GM13977 (cell line): ENCODE data around the gene BCKDHA.
A peak's percentile ranks its signal among the peaks of the same experiment; 100 is the strongest.

Source experiments
- DNase-seq: peaks from one replicate; pipeline ENCODE4 v3.0.0; 2012; ENCODE audit warnings: low spot score
- in situ Hi-C: fragments of 300-500 bp; cut with MboI; formaldehyde crosslinking; loops from one replicate; pipeline ENCODE4 v1.12.0; 2022; ENCODE audit warnings: low sequenced_read_pairs, low pct_unique_long_range_greater_than_20kb, mixed read lengths, inconsistent platforms; ENCODE audit not compliant: unreplicated experiment
- TF ChIP-seq, protein P1 (sequence below): IDR thresholded peaks from 2 replicates; pipeline ENCODE4 v1.5.1; 2012; ENCODE audit warnings: mild to moderate bottlenecking, control low read depth; ENCODE audit not compliant: insufficient read depth; ENCODE audit errors: extremely low read depth, missing control alignments

BCKDHA gene

GRCh38 chr19:41445575-41445974 is 48.0 kb downstream of the BCKDHA start:
- no peak for DNase-seq
- TF ChIP-seq, protein P1, sequence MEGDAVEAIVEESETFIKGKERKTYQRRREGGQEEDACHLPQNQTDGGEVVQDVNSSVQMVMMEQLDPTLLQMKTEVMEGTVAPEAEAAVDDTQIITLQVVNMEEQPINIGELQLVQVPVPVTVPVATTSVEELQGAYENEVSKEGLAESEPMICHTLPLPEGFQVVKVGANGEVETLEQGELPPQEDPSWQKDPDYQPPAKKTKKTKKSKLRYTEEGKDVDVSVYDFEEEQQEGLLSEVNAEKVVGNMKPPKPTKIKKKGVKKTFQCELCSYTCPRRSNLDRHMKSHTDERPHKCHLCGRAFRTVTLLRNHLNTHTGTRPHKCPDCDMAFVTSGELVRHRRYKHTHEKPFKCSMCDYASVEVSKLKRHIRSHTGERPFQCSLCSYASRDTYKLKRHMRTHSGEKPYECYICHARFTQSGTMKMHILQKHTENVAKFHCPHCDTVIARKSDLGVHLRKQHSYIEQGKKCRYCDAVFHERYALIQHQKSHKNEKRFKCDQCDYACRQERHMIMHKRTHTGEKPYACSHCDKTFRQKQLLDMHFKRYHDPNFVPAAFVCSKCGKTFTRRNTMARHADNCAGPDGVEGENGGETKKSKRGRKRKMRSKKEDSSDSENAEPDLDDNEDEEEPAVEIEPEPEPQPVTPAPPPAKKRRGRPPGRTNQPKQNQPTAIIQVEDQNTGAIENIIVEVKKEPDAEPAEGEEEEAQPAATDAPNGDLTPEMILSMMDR = no peak
- in situ Hi-C loops = loop anchor here (10.0 kb wide), 1 partner anchor 129 kb away; the partner anchor contains the start of gene CEACAM21

GRCh38 chr19:41447732-41448332 is 50.2 kb downstream of the BCKDHA start:
- no peak for DNase-seq
- TF ChIP-seq, protein P1 = no peak
- in situ Hi-C loops = loop anchor here (10.0 kb wide), 1 partner anchor 127 kb away; the partner anchor contains the start of gene CEACAM21

GRCh38 chr19:41449079-41449864 is 51.7 kb downstream of the BCKDHA start:
- TF ChIP-seq, protein P1 = peak; percentile 98
- in situ Hi-C loops = loop anchor here (10.0 kb wide), 1 partner anchor 126 kb away; the partner anchor contains the start of gene CEACAM21
- DNase-seq = peak; percentile 82

DNA sequence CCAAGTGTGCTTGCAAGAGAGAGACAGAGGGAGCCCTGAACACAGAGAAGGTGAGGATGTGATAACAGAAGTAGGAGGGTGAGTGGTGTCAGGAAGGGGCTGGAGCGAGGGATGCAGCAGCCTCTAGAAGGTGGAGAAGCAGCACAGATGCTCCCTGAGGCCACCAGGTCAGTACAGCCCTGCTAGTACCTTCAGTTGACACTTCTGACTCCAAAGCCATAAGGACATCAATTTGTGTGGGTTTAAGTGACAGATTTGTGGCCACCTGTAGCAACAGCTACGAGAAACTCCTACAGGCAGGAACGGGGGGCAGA is 52.2 kb downstream of the BCKDHA start:
- in situ Hi-C loops = loop anchor here (10.0 kb wide), 1 partner anchor 125 kb away; the partner anchor contains the start of gene CEACAM21
- no peak for DNase-seq
- TF ChIP-seq, protein P1 = no peak

DNA sequence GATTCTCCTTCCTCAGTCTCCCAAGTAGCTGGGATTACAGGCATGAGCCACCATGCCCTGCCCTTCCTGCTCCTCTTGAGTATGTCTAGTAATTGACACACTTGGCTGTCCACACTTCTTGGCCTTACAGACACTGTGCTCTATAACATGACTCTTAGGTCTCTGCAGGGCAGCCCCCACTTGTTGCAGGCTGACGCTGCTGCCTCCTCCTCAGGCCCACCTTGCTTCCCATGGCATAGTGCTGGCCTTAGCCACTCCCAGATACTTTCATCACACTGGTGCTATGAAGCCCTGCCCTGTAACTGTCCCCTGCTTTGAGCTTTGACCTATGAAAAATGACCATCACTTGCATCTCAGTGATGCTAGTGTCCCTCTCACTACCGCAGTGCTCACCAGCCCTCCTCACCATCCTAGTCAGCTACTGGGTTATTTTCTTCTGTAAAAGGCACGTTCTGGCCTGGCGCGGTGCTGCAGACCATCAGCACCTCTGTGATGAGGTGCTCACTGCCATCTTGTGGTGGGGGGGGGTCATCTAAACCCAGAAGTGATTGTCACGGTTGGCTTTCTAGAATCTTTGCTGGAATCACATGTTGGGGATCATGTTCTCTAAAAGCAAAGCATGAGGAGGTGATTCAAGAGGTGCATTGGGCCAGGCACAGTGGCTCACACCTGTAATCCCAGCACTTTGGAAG is 55.1 kb downstream of the BCKDHA start:
- no peak for DNase-seq
- in situ Hi-C loops = no loop called here
- TF ChIP-seq, protein P1 = no peak

DNA sequence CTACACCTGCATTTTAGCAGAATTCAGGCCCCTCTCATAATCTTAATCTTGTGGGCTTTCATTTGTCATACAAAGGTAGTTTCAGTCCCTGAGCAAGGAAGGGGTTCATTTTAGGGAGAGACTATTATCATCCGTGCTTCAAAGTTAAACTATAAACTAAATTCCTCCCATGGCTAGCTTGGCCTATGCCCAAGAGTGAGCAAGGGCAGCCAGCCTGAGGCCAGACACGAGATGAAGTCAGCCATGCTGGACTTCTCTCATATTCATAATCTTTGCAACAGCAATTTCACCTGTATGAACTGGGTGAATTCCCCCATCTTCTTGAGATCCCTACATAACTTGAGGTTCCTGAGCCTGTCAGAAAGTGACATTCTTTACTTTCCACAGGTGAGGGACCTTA is 58.3 kb downstream of the BCKDHA start:
- TF ChIP-seq, protein P1 = no peak
- in situ Hi-C loops = no loop called here
- no peak for DNase-seq
